Liver (tissue), 9 donors: ENCODE data around the gene TNIP1. TPM values are rescaled to one million over a fixed set of nuclear protein-coding genes. Genes with fewer than 3 reads are reported as not detected.

Experiments used
- DNase-seq: peaks from one replicate; pipeline ENCODE4 v3.0.0-alpha.2; 2017; ENCODE audit warnings: low spot score
- H3K27ac ChIP-seq, 2 donors: one replicate each; pipeline ENCODE4 v1.7.0; 2013; ENCODE audit warnings: inconsistent platforms in 2 of 2, low read length in 2 of 2, control low read depth in 1 of 2, low read depth in 1 of 2, mild to moderate bottlenecking in 1 of 2
- H3K27me3 ChIP-seq, 4 donors: one replicate each; pipeline versions ENCODE4 v1.6.1 to v1.7.0; 2013; ENCODE audit warnings: low read length in 3 of 4, inconsistent platforms in 1 of 4, mild to moderate bottlenecking in 1 of 4, moderate library complexity in 1 of 4; ENCODE audit not compliant: control insufficient read depth in 4 of 4, insufficient read depth in 4 of 4
- H3K36me3 ChIP-seq, 4 donors: one replicate each; pipeline versions ENCODE4 v1.6.1 to v1.7.0; 2013; ENCODE audit warnings: low read length in 3 of 4, mild to moderate bottlenecking in 3 of 4, low read depth in 1 of 4, moderate library complexity in 1 of 4; ENCODE audit not compliant: control insufficient read depth in 4 of 4, insufficient read depth in 3 of 4
- H3K4me1 ChIP-seq, 4 donors: one replicate each; pipeline versions ENCODE4 v1.6.1 to v1.7.0; 2013; ENCODE audit warnings: low read length in 3 of 4, mild to moderate bottlenecking in 3 of 4, moderate library complexity in 1 of 4; ENCODE audit not compliant: control insufficient read depth in 4 of 4, insufficient read depth in 4 of 4
- H3K4me3 ChIP-seq, 3 donors: one replicate each; pipeline versions ENCODE4 v1.6.1 to v1.7.0; 2013; ENCODE audit warnings: low read length in 3 of 3, control low read depth in 1 of 3, low read depth in 1 of 3, mild to moderate bottlenecking in 1 of 3
- H3K9ac ChIP-seq, 2 donors: one replicate each; pipeline ENCODE4 v1.7.0; 2013; ENCODE audit warnings: low read length in 2 of 2, mild to moderate bottlenecking in 2 of 2, moderate library complexity in 2 of 2, control low read depth in 1 of 2, low read depth in 1 of 2
- H3K9me3 ChIP-seq, 4 donors: one replicate each; pipeline versions ENCODE4 v1.6.1 to v1.7.0; 2013; ENCODE audit warnings: low read length in 3 of 4; ENCODE audit not compliant: control insufficient read depth in 4 of 4
- EGR1 ChIP-seq, 2 donors: IDR thresholded peaks; 2 replicates each; pipeline ENCODE4 v1.6.1; 2016 to 2018; ENCODE audit warnings: antibody characterized with exemption in 2 of 2, low read depth in 2 of 2
- FOXA1 ChIP-seq: IDR thresholded peaks from 2 replicates; pipeline ENCODE4 v1.6.1; 2016; ENCODE audit warnings: antibody characterized with exemption
- FOXA2 ChIP-seq: IDR thresholded peaks from 2 replicates; pipeline ENCODE4 v1.6.1; 2016; ENCODE audit warnings: antibody characterized with exemption
- GABPA ChIP-seq, 2 donors: IDR thresholded peaks in 1 of 2; conservative IDR thresholded peaks in 1 of 2; 2 replicates each; pipeline ENCODE4 v1.6.1; 2016; ENCODE audit warnings: antibody characterized with exemption in 2 of 2, mild to moderate bottlenecking in 1 of 2, moderate library complexity in 1 of 2
- HNF4A ChIP-seq, 2 donors: conservative IDR thresholded peaks; 2 replicates each; pipeline ENCODE4 v1.6.1; 2016; ENCODE audit warnings: antibody characterized with exemption in 2 of 2, mild to moderate bottlenecking in 2 of 2
- HNF4G ChIP-seq: IDR thresholded peaks from 2 replicates; pipeline ENCODE4 v1.6.1; 2016; ENCODE audit warnings: antibody characterized with exemption
- JUND ChIP-seq, 2 donors: IDR thresholded peaks; 2 replicates each; pipeline ENCODE4 v1.6.1; 2016; ENCODE audit warnings: antibody characterized with exemption in 2 of 2
- NR2F2 ChIP-seq: IDR thresholded peaks from 2 replicates; pipeline ENCODE4 v1.6.1; 2016; ENCODE audit warnings: antibody characterized with exemption
- RAD21 ChIP-seq, 2 donors: IDR thresholded peaks; 2 replicates each; pipeline ENCODE4 v1.6.1; 2016; ENCODE audit warnings: antibody characterized with exemption in 2 of 2, mild to moderate bottlenecking in 2 of 2
- RXRA ChIP-seq, 2 donors: IDR thresholded peaks; 2 replicates each; pipeline ENCODE4 v1.6.1; 2017 to 2018; ENCODE audit warnings: antibody characterized with exemption in 2 of 2, mild to moderate bottlenecking in 1 of 2
- SP1 ChIP-seq: IDR thresholded peaks from 2 replicates; pipeline ENCODE4 v1.6.1; 2018; ENCODE audit warnings: antibody characterized with exemption, mild to moderate bottlenecking
- YY1 ChIP-seq: IDR thresholded peaks from 2 replicates; pipeline ENCODE4 v1.6.1; 2016; ENCODE audit warnings: antibody characterized with exemption, mild to moderate bottlenecking
- ZBTB33 ChIP-seq: IDR thresholded peaks from 2 replicates; pipeline ENCODE4 v1.6.1; 2016; ENCODE audit warnings: antibody characterized with exemption
- WGBS: extraction: QIAGEN DNeasy Blood & Tissue Kit; methylation state at CpG from one replicate; pipeline ENCODE4 v1.1.7; 2013; 5-methylcytosine and 5-hydroxymethylcytosine counted together
- polyA plus RNA-seq, 2 donors: library from polyadenylated mRNA; stranded (reverse) in 1 of 2; unstranded in 1 of 2; fragments of 200-250 nt in 1 of 2; fragments of >200 nt in 1 of 2; fragmentation: Nextera tagmentation in 1 of 2; extraction: Ambion mirVana in 1 of 2; gene quantifications; one replicate each; pipeline versions ENCODE4 v1.2.1 to v1.2.3, GENCODE V29; 2013 to 2015
- total RNA-seq, 2 donors: library from RNA; depleted of rRNA; stranded (reverse); fragments of >200 nt; gene quantifications; one replicate each; pipeline ENCODE4 v1.2.3, GENCODE V29; 2014
- TF ChIP-seq, protein P1 (sequence below): IDR thresholded peaks from 2 replicates; pipeline ENCODE4 v1.6.1; 2016; ENCODE audit warnings: antibody characterized with exemption
- TF ChIP-seq, protein P2 (sequence below): IDR thresholded peaks from 2 replicates; pipeline ENCODE4 v1.6.1; 2016; ENCODE audit warnings: antibody characterized with exemption, mild to moderate bottlenecking
- TF ChIP-seq, protein P3 (sequence below): fragments of 150-350 bp; IDR thresholded peaks from 2 replicates; pipeline ENCODE4 v1.5.1; 2017; ENCODE audit warnings: improper control_type of control experiment, low read depth, low read length; ENCODE audit not compliant: missing input control
- TF ChIP-seq, protein P4 (sequence below): IDR thresholded peaks from 2 replicates; pipeline ENCODE4 v1.6.1; 2016; ENCODE audit warnings: antibody characterized with exemption
- donor health status: healthy.
- donor health status: healthy.
- donor health status: healthy.
- donor health status: healthy.
- donor health status: healthy.

Gene TNIP1
- total and polyA plus RNA-seq, 4 donors: 33.2 to 101 (median 48.0) TPM

- H3K9ac ChIP-seq: peak overlapping the region; percentile 64 to 91
- no peak for DNase-seq
- 3% methylated on average over 21 of the region's 21 CpGs for WGBS
- H3K36me3 ChIP-seq: peaks cover 0 to 3% (median 0%) of the 10 kb centered on the region in 4 donors
- peak overlapping the region; percentile 93 to 99 for H3K27ac ChIP-seq
- H3K9me3 ChIP-seq: no peaks in the 10 kb centered on the region
- H3K4me3 ChIP-seq: peak overlapping the region; percentile 66 to 89 (median 69)
- H3K4me1 ChIP-seq: peaks cover 11 to 63% (median 46%) of the 10 kb centered on the region in 4 donors
- TF ChIP-seq, protein P1, sequence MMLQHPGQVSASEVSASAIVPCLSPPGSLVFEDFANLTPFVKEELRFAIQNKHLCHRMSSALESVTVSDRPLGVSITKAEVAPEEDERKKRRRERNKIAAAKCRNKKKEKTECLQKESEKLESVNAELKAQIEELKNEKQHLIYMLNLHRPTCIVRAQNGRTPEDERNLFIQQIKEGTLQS: no peak
- TF ChIP-seq, protein P2, sequence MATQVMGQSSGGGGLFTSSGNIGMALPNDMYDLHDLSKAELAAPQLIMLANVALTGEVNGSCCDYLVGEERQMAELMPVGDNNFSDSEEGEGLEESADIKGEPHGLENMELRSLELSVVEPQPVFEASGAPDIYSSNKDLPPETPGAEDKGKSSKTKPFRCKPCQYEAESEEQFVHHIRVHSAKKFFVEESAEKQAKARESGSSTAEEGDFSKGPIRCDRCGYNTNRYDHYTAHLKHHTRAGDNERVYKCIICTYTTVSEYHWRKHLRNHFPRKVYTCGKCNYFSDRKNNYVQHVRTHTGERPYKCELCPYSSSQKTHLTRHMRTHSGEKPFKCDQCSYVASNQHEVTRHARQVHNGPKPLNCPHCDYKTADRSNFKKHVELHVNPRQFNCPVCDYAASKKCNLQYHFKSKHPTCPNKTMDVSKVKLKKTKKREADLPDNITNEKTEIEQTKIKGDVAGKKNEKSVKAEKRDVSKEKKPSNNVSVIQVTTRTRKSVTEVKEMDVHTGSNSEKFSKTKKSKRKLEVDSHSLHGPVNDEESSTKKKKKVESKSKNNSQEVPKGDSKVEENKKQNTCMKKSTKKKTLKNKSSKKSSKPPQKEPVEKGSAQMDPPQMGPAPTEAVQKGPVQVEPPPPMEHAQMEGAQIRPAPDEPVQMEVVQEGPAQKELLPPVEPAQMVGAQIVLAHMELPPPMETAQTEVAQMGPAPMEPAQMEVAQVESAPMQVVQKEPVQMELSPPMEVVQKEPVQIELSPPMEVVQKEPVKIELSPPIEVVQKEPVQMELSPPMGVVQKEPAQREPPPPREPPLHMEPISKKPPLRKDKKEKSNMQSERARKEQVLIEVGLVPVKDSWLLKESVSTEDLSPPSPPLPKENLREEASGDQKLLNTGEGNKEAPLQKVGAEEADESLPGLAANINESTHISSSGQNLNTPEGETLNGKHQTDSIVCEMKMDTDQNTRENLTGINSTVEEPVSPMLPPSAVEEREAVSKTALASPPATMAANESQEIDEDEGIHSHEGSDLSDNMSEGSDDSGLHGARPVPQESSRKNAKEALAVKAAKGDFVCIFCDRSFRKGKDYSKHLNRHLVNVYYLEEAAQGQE: peak; percentile 34
- TF ChIP-seq EGR1 (IDR thresholded peaks at IDR 0.05; ENCODE audit: low read depth in 2 of 2) (no peak), FOXA2 (no peak), FOXA1 (no peak)
- H3K27me3 ChIP-seq: no peaks in the 10 kb centered on the region
Measured at GRCh38 chr5:151079838-151080612, 809 bp downstream of the TNIP1 start.

GRCh38 chr5:151078490-151079262, 2.2 kb downstream of the TNIP1 start:
- Histone ChIP-seq H3K36me3 (peaks cover 0 to 3% (median 0%) of the 10 kb centered on the region in 4 donors), H3K9ac (peak overlapping the region in 1 of 2 donors; percentile 38), H3K27me3 (no peaks in the 10 kb centered on the region), H3K4me3 (peak overlapping the region in 1 of 3 donors; percentile 11), H3K9me3 (no peaks in the 10 kb centered on the region), H3K27ac (peak overlapping the region; percentile 93 to 99), H3K4me1 (peaks cover 10 to 57% (median 44%) of the 10 kb centered on the region in 4 donors)
- 38% methylated on average over 16 of the region's 16 CpGs for WGBS
- no peak for DNase-seq
- TF ChIP-seq, protein P3, sequence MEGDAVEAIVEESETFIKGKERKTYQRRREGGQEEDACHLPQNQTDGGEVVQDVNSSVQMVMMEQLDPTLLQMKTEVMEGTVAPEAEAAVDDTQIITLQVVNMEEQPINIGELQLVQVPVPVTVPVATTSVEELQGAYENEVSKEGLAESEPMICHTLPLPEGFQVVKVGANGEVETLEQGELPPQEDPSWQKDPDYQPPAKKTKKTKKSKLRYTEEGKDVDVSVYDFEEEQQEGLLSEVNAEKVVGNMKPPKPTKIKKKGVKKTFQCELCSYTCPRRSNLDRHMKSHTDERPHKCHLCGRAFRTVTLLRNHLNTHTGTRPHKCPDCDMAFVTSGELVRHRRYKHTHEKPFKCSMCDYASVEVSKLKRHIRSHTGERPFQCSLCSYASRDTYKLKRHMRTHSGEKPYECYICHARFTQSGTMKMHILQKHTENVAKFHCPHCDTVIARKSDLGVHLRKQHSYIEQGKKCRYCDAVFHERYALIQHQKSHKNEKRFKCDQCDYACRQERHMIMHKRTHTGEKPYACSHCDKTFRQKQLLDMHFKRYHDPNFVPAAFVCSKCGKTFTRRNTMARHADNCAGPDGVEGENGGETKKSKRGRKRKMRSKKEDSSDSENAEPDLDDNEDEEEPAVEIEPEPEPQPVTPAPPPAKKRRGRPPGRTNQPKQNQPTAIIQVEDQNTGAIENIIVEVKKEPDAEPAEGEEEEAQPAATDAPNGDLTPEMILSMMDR: no peak
- TF ChIP-seq SP1: peak; percentile 90
- peak in 1 of 2 donors; percentile 22 for TF ChIP-seq JUND (IDR thresholded peaks at IDR 0.05)
- peak; percentile 33 to 52 for TF ChIP-seq HNF4A (conservative IDR thresholded peaks at IDR 0.05)
- peak; percentile 31 for TF ChIP-seq NR2F2
- no peak for TF ChIP-seq GABPA (IDR thresholded peaks at IDR 0.05 in 1 of 2, conservative IDR thresholded peaks at IDR 0.05 in 1 of 2)
- peak; percentile 65 to 74 for TF ChIP-seq RXRA (IDR thresholded peaks at IDR 0.05)
- no peak for TF ChIP-seq FOXA1
- no peak for TF ChIP-seq FOXA2
- TF ChIP-seq, protein P2: peak; percentile 56
- peak in 1 of 2 donors; percentile 8 for TF ChIP-seq EGR1 (IDR thresholded peaks at IDR 0.05; ENCODE audit: low read depth in 2 of 2)
- peak; percentile 26 for TF ChIP-seq HNF4G
- TF ChIP-seq, protein P1: peak; percentile 42
- TF ChIP-seq ZBTB33: peak; percentile 37
- TF ChIP-seq, protein P4, sequence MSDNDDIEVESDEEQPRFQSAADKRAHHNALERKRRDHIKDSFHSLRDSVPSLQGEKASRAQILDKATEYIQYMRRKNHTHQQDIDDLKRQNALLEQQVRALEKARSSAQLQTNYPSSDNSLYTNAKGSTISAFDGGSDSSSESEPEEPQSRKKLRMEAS: peak; percentile 76
- TF ChIP-seq YY1: peak; percentile 79
- TF ChIP-seq RAD21 (IDR thresholded peaks at IDR 0.05): peak; percentile 22 to 52
